ENCODE measurements around the gene ADORA1. TPM values are rescaled to one million over a fixed set of nuclear protein-coding genes. Genes with fewer than 3 reads are reported as not detected.
A peak's percentile ranks its signal among the peaks of the same experiment; 100 is the strongest.

The ADORA1 gene
- total RNA-seq, 1 experiment from 2014 or later: 5.7 TPM

- DNase-seq: no peak
- Histone ChIP-seq H3K36me3 (replicated peaks; ENCODE audit: control insufficient read depth, insufficient read depth, low read length) (no peaks in the 10 kb centered on the region), H3K4me3 (ENCODE audit: insufficient read depth, low read depth, low read length) (no peak overlapping the region)
These were observed 3.5 kb upstream of the ADORA1 start for GRCh38 chr1:203124011-203124410.

GRCh38 chr1:203124546-203125317 lies 2.8 kb upstream of the ADORA1 start:
- Histone ChIP-seq H3K36me3 (replicated peaks; ENCODE audit: control insufficient read depth, insufficient read depth, low read length) (no peaks in the 10 kb centered on the region), H3K4me3 (ENCODE audit: insufficient read depth, low read depth, low read length) (no peak overlapping the region), H3K27me3 (ENCODE audit: control insufficient read depth, insufficient read depth, low read length) (peaks cover 26% of the 10 kb centered on the region)
- DNase-seq: no peak

More at GRCh38 chr1:203124011-203124410, 3.5 kb upstream of the ADORA1 start:
- peaks cover 26% of the 10 kb centered on the region for H3K27me3 ChIP-seq (ENCODE audit: control insufficient read depth, insufficient read depth, low read length)

- DNase-seq: peak; percentile 79
- H3K4me3 ChIP-seq (ENCODE audit: insufficient read depth, low read depth, low read length): no peak overlapping the region
- H3K36me3 ChIP-seq (replicated peaks; ENCODE audit: control insufficient read depth, insufficient read depth, low read length): no peaks in the 10 kb centered on the region
- peaks cover 26% of the 10 kb centered on the region for H3K27me3 ChIP-seq (ENCODE audit: control insufficient read depth, insufficient read depth, low read length)
These were observed 1.2 kb upstream of the ADORA1 start for GRCh38 chr1:203126151-203126865.

- DNase-seq: no peak
- Histone ChIP-seq H3K4me3 (ENCODE audit: insufficient read depth, low read depth, low read length) (peak overlapping the region; percentile 63), H3K36me3 (replicated peaks; ENCODE audit: control insufficient read depth, insufficient read depth, low read length) (no peaks in the 10 kb centered on the region), H3K27me3 (ENCODE audit: control insufficient read depth, insufficient read depth, low read length) (peaks cover 26% of the 10 kb centered on the region)
These were observed 460 bp upstream of the ADORA1 start for GRCh38 chr1:203126866-203127665.

GRCh38 chr1:203128431-203128715 lies 847 bp downstream of the ADORA1 start:
- peaks cover 26% of the 10 kb centered on the region for H3K27me3 ChIP-seq (ENCODE audit: control insufficient read depth, insufficient read depth, low read length)
- H3K36me3 ChIP-seq (replicated peaks; ENCODE audit: control insufficient read depth, insufficient read depth, low read length): no peaks in the 10 kb centered on the region
- DNase-seq: no peak
- H3K4me3 ChIP-seq (ENCODE audit: insufficient read depth, low read depth, low read length): peak overlapping the region; percentile 63

GRCh38 chr1:203128716-203129500 lies 1.4 kb downstream of the ADORA1 start:
- peak overlapping the region; percentile 63 for H3K4me3 ChIP-seq (ENCODE audit: insufficient read depth, low read depth, low read length)
- peaks cover 26% of the 10 kb centered on the region for H3K27me3 ChIP-seq (ENCODE audit: control insufficient read depth, insufficient read depth, low read length)
- H3K36me3 ChIP-seq (replicated peaks; ENCODE audit: control insufficient read depth, insufficient read depth, low read length): no peaks in the 10 kb centered on the region
- DNase-seq: peak; percentile 52

GRCh38 chr1:203129501-203130231 lies 2.1 kb downstream of the ADORA1 start:
- DNase-seq: peak; percentile 26
- no peak overlapping the region for H3K4me3 ChIP-seq (ENCODE audit: insufficient read depth, low read depth, low read length)
- H3K36me3 ChIP-seq (replicated peaks; ENCODE audit: control insufficient read depth, insufficient read depth, low read length): no peaks in the 10 kb centered on the region
- peaks cover 26% of the 10 kb centered on the region for H3K27me3 ChIP-seq (ENCODE audit: control insufficient read depth, insufficient read depth, low read length)

- no peak overlapping the region for H3K4me3 ChIP-seq (ENCODE audit: insufficient read depth, low read depth, low read length)
- H3K36me3 ChIP-seq (replicated peaks; ENCODE audit: control insufficient read depth, insufficient read depth, low read length): no peaks in the 10 kb centered on the region
- peaks cover 24% of the 10 kb centered on the region for H3K27me3 ChIP-seq (ENCODE audit: control insufficient read depth, insufficient read depth, low read length)
- peak; percentile 18 for DNase-seq
These were observed 2.9 kb downstream of the ADORA1 start for GRCh38 chr1:203130358-203130985.

- H3K4me3 ChIP-seq (ENCODE audit: insufficient read depth, low read depth, low read length): no peak overlapping the region
These were observed 4.1 kb downstream of the ADORA1 start for GRCh38 chr1:203131548-203132200.

GRCh38 chr1:203133970-203134725 lies 6.6 kb downstream of the ADORA1 start:
- H3K27me3 ChIP-seq (ENCODE audit: control insufficient read depth, insufficient read depth, low read length): no peaks in the 10 kb centered on the region
- peak; percentile 57 for DNase-seq
- H3K36me3 ChIP-seq (replicated peaks; ENCODE audit: control insufficient read depth, insufficient read depth, low read length): no peaks in the 10 kb centered on the region
- no peak overlapping the region for H3K4me3 ChIP-seq (ENCODE audit: insufficient read depth, low read depth, low read length)

More at GRCh38 chr1:203131548-203132200, 4.1 kb downstream of the ADORA1 start:
- no peak for DNase-seq
- Histone ChIP-seq H3K36me3 (replicated peaks; ENCODE audit: control insufficient read depth, insufficient read depth, low read length) (no peaks in the 10 kb centered on the region), H3K27me3 (ENCODE audit: control insufficient read depth, insufficient read depth, low read length) (peaks cover 21% of the 10 kb centered on the region)

GRCh38 chr1:203135636-203136305 lies 8.2 kb downstream of the ADORA1 start:
- no peaks in the 10 kb centered on the region for H3K36me3 ChIP-seq (replicated peaks; ENCODE audit: control insufficient read depth, insufficient read depth, low read length)
- DNase-seq: no peak
- H3K27me3 ChIP-seq (ENCODE audit: control insufficient read depth, insufficient read depth, low read length): no peaks in the 10 kb centered on the region
- no peak overlapping the region for H3K4me3 ChIP-seq (ENCODE audit: insufficient read depth, low read depth, low read length)

GRCh38 chr1:203136409-203137042 lies 9.0 kb downstream of the ADORA1 start:
- H3K36me3 ChIP-seq (replicated peaks; ENCODE audit: control insufficient read depth, insufficient read depth, low read length): no peaks in the 10 kb centered on the region
- H3K27me3 ChIP-seq (ENCODE audit: control insufficient read depth, insufficient read depth, low read length): no peaks in the 10 kb centered on the region
- no peak for DNase-seq
- no peak overlapping the region for H3K4me3 ChIP-seq (ENCODE audit: insufficient read depth, low read depth, low read length)

All from H7 (cell line).